D721Med (cell line): ENCODE measurements around the gene GORASP1.
A peak's percentile ranks its signal among the peaks of the same experiment; 100 is the strongest.

Source experiments
- DNase-seq: peaks from one replicate; pipeline ENCODE4 v3.0.0; 2011; ENCODE audit warnings: low spot score; ENCODE audit not compliant: insufficient read length
- FAIRE-seq: peaks from 2 replicates; lab custom pipeline; 2011; peaks lifted over from hg19 to GRCh38; lab: Jason Lieb, UNC
- TF ChIP-seq, protein P1 (sequence below): IDR thresholded peaks from 2 replicates; pipeline ENCODE4 v1.5.1; 2012; ENCODE audit warnings: mild to moderate bottlenecking, control low read depth; ENCODE audit not compliant: insufficient read depth; ENCODE audit errors: missing control alignments

Gene GORASP1

DNA sequence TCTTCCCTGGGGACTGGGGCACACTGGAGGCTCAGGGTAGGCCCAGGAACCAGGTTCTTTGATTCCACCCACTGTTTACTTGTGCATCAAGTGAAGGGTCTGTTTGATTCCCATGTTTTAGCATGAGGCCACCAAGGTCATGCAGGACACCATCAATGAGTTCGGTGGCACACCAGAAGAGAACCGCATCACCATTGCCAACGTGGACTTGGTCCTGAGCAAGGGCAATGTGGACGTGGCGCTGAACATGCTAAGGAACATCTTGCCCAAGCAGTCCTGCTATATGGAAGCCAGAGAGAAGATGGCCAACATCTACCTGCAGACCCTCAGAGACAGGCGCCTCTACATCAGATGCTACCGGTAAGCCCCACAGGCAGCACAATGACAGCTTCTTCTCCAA, 21.5 kb upstream of the GORASP1 start:
- no peak for FAIRE-seq
- no peak for DNase-seq
- TF ChIP-seq, protein P1, sequence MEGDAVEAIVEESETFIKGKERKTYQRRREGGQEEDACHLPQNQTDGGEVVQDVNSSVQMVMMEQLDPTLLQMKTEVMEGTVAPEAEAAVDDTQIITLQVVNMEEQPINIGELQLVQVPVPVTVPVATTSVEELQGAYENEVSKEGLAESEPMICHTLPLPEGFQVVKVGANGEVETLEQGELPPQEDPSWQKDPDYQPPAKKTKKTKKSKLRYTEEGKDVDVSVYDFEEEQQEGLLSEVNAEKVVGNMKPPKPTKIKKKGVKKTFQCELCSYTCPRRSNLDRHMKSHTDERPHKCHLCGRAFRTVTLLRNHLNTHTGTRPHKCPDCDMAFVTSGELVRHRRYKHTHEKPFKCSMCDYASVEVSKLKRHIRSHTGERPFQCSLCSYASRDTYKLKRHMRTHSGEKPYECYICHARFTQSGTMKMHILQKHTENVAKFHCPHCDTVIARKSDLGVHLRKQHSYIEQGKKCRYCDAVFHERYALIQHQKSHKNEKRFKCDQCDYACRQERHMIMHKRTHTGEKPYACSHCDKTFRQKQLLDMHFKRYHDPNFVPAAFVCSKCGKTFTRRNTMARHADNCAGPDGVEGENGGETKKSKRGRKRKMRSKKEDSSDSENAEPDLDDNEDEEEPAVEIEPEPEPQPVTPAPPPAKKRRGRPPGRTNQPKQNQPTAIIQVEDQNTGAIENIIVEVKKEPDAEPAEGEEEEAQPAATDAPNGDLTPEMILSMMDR: no peak

- TF ChIP-seq, protein P1: no peak
- no peak for FAIRE-seq
- DNase-seq: no peak
These were observed 20.5 kb upstream of the GORASP1 start for GRCh38 chr3:39127908-39128304.

DNA sequence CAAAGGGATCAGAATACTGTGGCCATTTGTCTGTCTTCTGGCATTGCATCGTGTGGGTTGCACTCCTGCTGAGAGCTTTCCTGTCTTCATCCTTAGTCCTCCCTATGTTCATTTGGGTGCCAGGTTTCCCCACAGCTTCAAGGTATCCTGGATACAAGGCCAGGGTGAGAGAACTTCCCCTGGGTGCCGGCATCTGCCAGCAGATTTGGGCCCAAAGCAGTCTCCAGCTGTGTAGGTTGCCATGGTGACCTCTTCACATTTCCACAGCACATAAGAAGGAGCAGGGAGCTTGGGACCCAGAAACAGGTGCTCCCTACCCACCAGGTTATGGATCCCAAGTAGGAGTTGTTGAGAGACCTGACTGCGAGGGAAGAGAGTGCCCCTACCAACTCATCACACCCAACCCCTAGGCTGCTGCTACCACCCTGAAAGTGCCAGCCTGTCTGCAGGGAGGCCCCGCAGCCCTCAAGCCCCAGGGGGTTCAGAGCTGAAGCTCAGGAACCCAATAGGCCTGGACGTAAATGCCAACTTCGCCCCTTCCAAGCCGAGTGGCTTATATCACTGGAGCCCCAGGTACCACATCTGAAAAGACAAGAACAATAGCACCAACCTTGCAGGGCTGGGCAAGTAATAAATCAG, 20.0 kb upstream of the GORASP1 start:
- TF ChIP-seq, protein P1: no peak
- FAIRE-seq (no peak), DNase-seq (no peak)

DNA sequence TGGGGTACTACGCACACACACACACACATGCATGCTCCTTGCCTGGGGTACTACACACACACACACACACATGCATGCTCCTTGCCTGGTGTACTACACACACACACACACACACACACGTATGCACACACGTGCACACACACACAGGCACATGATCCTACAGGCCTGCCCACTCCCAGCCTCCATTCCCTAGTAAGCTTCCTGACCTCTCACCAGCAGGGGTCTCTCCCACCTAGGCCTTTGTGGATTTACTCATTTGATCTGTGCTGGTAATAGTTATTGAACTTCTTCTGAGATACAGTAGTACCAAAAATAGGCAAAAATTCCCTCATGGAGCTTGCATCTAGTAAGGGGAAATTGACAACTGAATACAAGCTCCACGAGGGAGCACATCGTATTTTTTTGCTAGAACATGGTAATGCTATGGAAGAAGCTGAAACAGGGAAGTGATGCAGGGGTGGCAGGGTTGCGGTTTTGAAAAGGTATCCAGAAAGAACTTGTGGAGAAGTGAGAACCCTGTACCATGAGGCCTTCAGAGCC, 19.2 kb upstream of the GORASP1 start:
- no peak for DNase-seq
- FAIRE-seq: no peak

GRCh38 chr3:39125841-39126500, 18.5 kb upstream of the GORASP1 start:
- FAIRE-seq: no peak

More for the DNA sequence above, 19.2 kb upstream of the GORASP1 start:
- TF ChIP-seq, protein P1: peak; percentile 66

DNA sequence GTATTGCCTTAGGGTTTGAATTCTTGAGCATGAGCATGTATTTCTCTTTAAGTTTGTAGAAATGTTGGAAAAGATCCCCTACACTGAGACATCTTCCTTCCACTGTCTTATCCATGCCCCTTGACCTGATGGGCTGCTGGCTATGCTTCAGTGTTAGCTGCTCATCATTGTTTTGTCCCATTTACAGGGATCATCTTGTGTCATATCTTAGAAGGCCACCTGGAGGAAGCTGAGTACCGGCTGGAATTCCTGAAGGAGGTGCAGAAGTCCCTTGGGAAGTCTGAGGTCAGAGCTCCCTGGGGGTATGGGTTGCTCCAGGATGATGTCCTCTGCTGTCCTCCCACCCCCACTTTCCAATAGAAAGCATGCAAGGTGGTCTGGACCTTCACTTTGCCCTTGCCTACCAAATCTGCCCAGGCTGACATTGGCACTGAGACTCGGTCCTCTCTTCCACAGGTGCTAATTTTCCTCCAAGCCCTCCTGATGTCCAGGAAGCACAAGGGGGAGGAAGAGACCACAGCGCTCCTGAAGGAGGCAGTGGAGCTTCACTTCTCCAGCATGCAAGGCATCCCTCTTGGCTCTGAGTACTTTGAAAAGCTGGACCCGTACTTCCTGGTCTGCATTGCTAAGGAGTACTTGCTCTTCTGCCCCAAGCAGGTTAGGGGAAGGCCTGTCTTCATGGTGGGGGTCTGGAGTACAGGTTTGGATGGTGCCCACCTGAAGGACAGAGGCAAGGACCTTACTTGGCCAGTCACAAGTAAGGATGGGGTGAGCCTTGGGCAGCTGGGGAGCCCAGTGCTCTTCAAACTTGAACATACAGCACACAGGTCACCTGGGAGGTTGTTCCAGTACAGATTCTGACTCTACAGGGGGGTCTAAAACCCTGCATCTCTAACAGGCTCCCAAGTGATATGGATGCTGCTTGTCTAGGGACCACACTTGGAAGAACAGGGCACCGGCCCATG, 17.7 kb upstream of the GORASP1 start:
- TF ChIP-seq, protein P1: no peak
- no peak for DNase-seq
- no peak for FAIRE-seq

More at GRCh38 chr3:39125841-39126500, 18.5 kb upstream of the GORASP1 start:
- DNase-seq: no peak
- TF ChIP-seq, protein P1: no peak
